GM12874 (cell line): Measurements from ENCODE around the gene COL20A1.

ENCODE experiments used
- CTCF ChIP-seq: IDR thresholded peaks from 2 replicates; pipeline ENCODE4 v1.5.1; 2011; ENCODE audit warnings: low read depth, mild to moderate bottlenecking, control low read depth, low read length, moderate library complexity; ENCODE audit not compliant: insufficient read depth

Gene COL20A1

GRCh38 chr20:63292904-63293303, at the start of gene COL20A1:
TSS of gene COL20A1 (plus strand) at chr20:63293186. CDS start at chr20:63295108, 1,922 bp downstream.
- TF ChIP-seq CTCF = no peak

GRCh38 chr20:63243604-63244247, 49.3 kb upstream of the COL20A1 start:
- TF ChIP-seq CTCF = no peak

GRCh38 chr20:63244468-63244867, 48.5 kb upstream of the COL20A1 start:
- no peak for TF ChIP-seq CTCF

GRCh38 chr20:63246490-63247288, 46.3 kb upstream of the COL20A1 start:
- no peak for TF ChIP-seq CTCF

- TF ChIP-seq CTCF = no peak
Measured at GRCh38 chr20:63247671-63248228, 45.2 kb upstream of the COL20A1 start.

GRCh38 chr20:63248835-63249591, 44.0 kb upstream of the COL20A1 start:
- no peak for TF ChIP-seq CTCF

GRCh38 chr20:63249891-63250290, 43.1 kb upstream of the COL20A1 start:
- TF ChIP-seq CTCF = no peak
